Raji (cell line): ENCODE results near the gene HERPUD1.
A peak's percentile ranks its signal among the peaks of the same experiment; 100 is the strongest.

Source experiments
- POLR2A ChIP-seq: IDR thresholded peaks from 2 replicates; pipeline ENCODE4 v1.6.1; 2011; ENCODE audit warnings: low read depth, low read length, control low read depth; ENCODE audit not compliant: insufficient read depth

Gene HERPUD1

DNA sequence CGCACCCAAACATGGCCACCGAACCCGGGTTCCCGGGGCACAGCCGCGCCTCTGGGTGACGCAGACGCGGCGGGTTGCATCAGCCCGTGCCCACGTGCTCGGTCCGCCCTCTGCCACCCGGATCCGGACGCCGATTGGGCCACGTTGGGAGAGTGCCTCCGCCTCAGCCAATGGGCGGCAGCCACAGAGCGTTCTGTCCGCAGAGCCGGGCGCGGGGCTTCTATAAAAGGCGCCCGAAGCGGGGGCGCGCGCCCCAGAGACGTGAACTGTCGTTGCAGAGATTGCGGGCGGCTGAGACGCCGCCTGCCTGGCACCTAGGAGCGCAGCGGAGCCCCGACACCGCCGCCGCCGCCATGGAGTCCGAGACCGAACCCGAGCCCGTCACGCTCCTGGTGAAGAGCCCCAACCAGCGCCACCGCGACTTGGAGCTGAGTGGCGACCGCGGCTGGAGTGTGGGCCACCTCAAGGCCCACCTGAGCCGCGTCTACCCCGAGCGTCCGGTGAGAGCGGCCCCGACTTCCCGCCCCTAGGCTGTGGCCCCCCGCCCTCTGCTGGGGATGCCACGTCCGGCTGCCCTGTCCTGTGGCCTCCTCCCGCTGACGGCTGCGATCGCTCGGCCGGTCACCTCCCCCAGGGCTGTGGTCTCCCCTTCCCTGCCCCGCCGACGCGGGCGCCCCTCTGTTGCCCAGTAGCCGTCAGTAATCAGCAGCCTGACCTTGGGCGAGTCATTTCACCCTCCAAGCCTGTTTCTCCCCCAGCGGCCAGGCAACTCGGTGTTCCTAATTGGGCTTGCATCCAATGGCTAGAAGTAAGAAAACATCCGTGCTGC is at the start of gene HERPUD1:
TSS of gene HERPUD1 (plus strand) at position 251 of the 829 bp plus-strand sequence. CDS start at position 354, 103 bp downstream.
- peak; percentile 98 for TF ChIP-seq POLR2A

DNA sequence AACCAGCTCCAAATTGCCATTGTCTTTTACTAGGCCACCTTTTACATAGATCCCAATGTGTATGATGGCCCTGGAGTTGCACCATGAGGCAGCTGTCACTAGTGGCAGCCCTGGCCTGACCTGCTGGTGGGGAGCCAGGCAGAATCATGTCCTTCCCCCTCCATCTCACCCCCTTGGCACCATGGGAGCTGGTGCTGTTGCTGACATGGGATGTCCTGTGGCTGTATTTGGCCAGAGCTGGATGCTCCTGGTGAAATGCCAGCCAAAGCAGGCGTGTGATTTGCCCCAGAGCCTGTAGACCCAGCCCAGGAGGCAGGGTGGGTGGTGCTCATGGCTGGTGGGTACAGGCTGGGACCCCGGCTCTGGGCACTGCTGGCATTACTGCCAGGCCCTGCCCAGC is 48.4 kb upstream of the HERPUD1 start:
- TF ChIP-seq POLR2A, result no peak

DNA sequence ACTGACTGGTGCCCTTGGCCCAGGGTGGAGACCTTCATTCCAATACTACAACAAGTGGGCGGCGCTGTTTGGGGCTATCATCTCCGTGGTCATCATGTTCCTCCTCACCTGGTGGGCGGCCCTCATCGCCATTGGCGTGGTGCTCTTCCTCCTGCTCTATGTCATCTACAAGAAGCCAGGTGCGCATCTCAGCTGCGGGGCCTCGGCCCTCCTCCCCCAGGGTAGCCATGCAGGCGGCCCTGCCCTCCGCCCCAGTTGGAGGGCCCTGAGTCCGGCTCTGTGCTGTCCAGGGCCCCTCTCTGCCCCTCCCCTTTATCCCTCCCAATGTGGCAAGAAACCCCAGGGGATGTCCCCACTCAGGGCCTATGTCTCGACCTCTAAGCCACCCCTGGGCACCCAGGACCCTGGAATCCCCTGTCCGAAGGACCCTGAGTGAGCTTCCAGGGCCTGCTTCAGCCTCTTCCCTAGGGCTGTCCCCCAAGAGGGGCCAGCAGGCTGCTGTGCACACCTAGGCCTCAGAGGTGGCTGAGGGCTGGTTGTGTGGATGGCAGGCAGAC is 47.8 kb upstream of the HERPUD1 start:
- TF ChIP-seq POLR2A, result no peak

- TF ChIP-seq POLR2A, result no peak
Measured at GRCh38 chr16:56885446-56886162, 46.3 kb upstream of the HERPUD1 start.

GRCh38 chr16:56886296-56886695 is 45.6 kb upstream of the HERPUD1 start:
- no peak for TF ChIP-seq POLR2A

DNA sequence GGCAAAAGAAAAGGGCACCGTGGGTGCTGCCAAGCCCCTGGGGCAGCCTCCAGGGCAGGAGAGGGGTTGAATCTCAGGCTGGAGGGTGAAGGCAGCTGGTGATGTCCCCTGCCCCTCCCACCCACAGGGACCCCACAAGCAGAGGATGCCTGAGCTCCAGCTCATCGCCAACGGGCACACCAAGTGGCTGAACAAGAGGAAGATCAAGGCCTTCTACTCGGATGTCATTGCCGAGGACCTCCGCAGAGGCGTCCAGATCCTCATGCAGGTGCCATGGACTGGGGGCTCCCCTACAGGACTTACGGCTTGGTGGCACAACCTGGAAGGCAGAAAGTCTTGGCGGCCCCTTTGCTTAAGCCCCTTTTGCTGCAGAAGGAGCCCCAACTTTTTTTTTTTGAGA is 45.1 kb upstream of the HERPUD1 start:
- no peak for TF ChIP-seq POLR2A

DNA sequence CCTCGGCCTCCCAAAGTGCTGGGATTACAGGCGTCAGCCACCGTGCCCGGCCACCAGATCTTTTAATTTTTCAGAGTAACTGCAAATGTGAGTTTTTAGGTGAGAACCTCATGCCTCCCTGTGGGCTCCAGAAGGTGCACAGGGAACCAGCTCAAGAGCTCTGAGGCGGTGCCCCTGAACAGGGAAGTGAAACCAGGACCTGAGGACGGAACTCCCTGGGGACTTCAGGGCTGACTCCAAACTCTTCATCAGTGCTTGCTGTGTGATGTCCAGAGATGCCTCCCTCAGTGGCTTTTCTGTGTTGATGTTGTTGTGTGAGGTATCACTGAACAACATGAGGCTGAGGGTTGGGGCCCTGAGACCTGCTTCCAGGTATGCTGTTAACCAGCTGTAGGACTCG is 43.1 kb upstream of the HERPUD1 start:
- no peak for TF ChIP-seq POLR2A

- no peak for TF ChIP-seq POLR2A
Measured at GRCh38 chr16:56889206-56889605, 42.7 kb upstream of the HERPUD1 start.

DNA sequence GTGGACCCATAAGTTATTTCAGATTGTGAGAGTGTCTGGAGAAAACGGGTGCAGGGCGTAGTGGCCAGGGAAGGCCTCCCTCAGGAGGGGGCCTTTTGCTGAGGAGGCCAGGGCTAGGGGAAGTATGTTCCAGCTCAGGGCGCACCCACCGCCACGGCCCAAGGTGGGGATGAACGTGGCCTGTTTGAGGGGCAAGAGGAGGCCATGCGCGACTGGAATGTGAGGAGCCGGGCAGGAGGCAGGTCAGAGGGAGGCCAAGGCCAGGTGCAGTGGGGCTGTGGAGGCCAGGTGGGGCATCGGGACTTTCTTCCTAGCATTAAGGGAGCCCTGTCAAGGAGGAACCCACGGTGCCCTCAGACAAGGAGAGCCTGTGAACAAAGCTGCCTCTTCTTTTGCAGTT is 40.3 kb upstream of the HERPUD1 start:
- no peak for TF ChIP-seq POLR2A

DNA sequence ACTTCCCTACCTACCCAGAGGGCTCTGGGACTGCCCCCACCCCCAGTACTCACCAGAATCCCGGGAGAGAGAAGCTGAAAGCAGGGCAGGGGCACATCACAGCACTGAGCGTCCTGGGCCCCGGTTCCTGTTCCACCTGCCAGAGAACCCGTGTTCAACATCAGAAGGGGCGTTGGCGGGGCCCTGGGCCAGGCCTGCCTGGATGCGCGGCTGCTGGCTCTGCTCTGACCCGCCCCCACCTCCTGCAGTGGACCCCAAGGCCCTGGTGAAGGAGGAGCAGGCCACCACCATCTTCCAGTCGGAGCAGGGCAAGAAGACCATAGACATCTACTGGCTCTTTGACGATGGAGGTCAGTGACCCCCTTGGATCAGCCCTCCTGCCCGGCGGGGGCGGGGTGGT is 39.2 kb upstream of the HERPUD1 start:
- no peak for TF ChIP-seq POLR2A

GRCh38 chr16:56894331-56894917 is 37.5 kb upstream of the HERPUD1 start:
- TF ChIP-seq POLR2A, result no peak

GRCh38 chr16:56895813-56896212 is 36.1 kb upstream of the HERPUD1 start:
- TF ChIP-seq POLR2A, result no peak

- TF ChIP-seq POLR2A, result no peak
Measured at GRCh38 chr16:56896244-56896643, 35.7 kb upstream of the HERPUD1 start.

- TF ChIP-seq POLR2A, result no peak
Measured at GRCh38 chr16:56897026-56897799, 34.7 kb upstream of the HERPUD1 start.

- no peak for TF ChIP-seq POLR2A
Measured at GRCh38 chr16:56898847-56899246, 33.1 kb upstream of the HERPUD1 start.
